ENCODE data around the gene BLVRB. TPM values are rescaled to one million over a fixed set of nuclear protein-coding genes. Genes with fewer than 3 reads are reported as not detected.
A peak's percentile ranks its signal among the peaks of the same experiment; 100 is the strongest.

The BLVRB gene
- total and polyA plus RNA-seq, 9 of the 15 experiments (the other 6 are each of a cell fraction or from before 2014, with no cell fraction given), result 81.1 to 749 (median 331) TPM

DNA sequence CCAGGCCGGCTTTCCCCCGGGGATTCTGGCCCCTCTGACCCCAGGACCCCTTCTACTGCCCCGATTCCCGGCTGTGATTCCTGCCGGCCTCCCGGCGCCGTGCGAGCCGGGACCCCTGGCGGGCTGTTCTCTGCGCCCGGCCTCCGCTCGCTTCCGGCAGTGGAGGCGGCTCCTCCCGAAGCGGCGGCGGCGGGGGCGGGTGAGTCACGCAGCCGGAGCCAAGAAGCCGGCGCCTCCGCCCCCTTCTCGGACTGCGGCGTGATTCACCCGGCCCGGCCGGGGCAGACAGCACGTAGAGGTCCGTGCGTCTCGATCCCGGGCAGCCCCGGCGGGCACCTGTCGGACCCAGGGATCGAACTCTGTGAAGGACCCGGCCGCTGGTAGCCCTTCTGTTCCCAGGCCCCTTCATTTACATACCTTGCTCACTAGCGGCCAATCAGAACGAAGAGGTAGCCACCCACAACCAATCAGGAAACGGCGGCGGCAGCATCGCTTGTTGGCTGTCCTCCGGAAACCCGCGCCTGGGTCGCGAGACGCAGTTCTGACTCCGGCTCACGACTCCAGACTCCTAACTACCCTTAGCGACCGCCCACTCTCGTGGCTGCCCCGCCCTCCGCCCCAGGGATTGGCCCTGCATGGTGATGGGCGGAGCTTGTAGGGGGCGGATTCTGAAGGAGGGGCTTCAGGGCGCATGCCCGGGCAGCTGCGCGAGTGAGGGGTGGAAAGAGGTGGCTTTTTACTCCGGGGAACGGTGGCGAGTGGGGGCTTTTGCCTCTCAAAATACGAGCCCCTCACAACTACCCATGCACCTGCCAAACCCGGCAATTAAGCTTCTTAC lies 39.9 kb downstream of the BLVRB start, which contains the start of gene SERTAD1 (continued):
- no peak for TF ChIP-seq KDM2B (CRISPR knock-in tag; IDR thresholded peaks at IDR 0.05)
- TF ChIP-seq CHD1 (IDR thresholded peaks at IDR 0.05; ENCODE audit: low read length), result no peak
- TF ChIP-seq HMG20B (CRISPR knock-in tag; IDR thresholded peaks at IDR 0.05), result peak; percentile 89
- TF ChIP-seq, protein P1, sequence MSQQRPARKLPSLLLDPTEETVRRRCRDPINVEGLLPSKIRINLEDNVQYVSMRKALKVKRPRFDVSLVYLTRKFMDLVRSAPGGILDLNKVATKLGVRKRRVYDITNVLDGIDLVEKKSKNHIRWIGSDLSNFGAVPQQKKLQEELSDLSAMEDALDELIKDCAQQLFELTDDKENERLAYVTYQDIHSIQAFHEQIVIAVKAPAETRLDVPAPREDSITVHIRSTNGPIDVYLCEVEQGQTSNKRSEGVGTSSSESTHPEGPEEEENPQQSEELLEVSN (IDR thresholded peaks at IDR 0.05; ENCODE audit: borderline replicate concordance in 1 of 2, extremely low read depth in 1 of 2, insufficient read depth in 1 of 2, insufficient read length in 1 of 2, low read depth in 1 of 2, low read length in 1 of 2, poor library complexity in 1 of 2, severe bottlenecking in 1 of 2), result peak in 1 of 2 experiments; percentile 56
- TF ChIP-seq NFXL1 (CRISPR knock-in tag; IDR thresholded peaks at IDR 0.05), result no peak
- TF ChIP-seq MXI1 (IDR thresholded peaks at IDR 0.05; ENCODE audit: low read depth, low read length), result 0 out of 2 replicates have a peak, but pooled peaks have one; percentile 39
- TF ChIP-seq GATA2 (CRISPR knock-in tag; IDR thresholded peaks at IDR 0.05), result no peak
- no peak for TF ChIP-seq KAT2B (IDR thresholded peaks at IDR 0.05; ENCODE audit: low read depth, low read length)
- no peak for TF ChIP-seq ZNF253 (CRISPR knock-in tag; conservative IDR thresholded peaks at IDR 0.05)
- no peak for TF ChIP-seq CGGBP1 (CRISPR knock-in tag; IDR thresholded peaks at IDR 0.05)
- TF ChIP-seq TAL1 (IDR thresholded peaks at IDR 0.05), result no peak
- TF ChIP-seq BMI1 (IDR thresholded peaks at IDR 0.05; ENCODE audit: low read length), result no peak
- peak; percentile 33; the same call in 1 of the 2 replicates for TF ChIP-seq RUNX1 (IDR thresholded peaks at IDR 0.05; ENCODE audit: low read depth)
- peak; percentile 73 for TF ChIP-seq CCNT2 (IDR thresholded peaks at IDR 0.05; ENCODE audit: borderline replicate concordance, extremely low read depth, insufficient read length, low read depth, low read length)
- TF ChIP-seq BDP1 (IDR thresholded peaks at IDR 0.05; ENCODE audit: insufficient read depth, insufficient read length), result no peak
- no peak for TF ChIP-seq ZNF184 (CRISPR knock-in tag; IDR thresholded peaks at IDR 0.05)
- TF ChIP-seq MCM3 (IDR thresholded peaks at IDR 0.05), result no peak
- TF ChIP-seq ZNF444 (CRISPR knock-in tag; IDR thresholded peaks at IDR 0.05), result no peak
- no peak for TF ChIP-seq MIER1 (IDR thresholded peaks at IDR 0.05; ENCODE audit: low read depth)
- TF ChIP-seq, protein P2, sequence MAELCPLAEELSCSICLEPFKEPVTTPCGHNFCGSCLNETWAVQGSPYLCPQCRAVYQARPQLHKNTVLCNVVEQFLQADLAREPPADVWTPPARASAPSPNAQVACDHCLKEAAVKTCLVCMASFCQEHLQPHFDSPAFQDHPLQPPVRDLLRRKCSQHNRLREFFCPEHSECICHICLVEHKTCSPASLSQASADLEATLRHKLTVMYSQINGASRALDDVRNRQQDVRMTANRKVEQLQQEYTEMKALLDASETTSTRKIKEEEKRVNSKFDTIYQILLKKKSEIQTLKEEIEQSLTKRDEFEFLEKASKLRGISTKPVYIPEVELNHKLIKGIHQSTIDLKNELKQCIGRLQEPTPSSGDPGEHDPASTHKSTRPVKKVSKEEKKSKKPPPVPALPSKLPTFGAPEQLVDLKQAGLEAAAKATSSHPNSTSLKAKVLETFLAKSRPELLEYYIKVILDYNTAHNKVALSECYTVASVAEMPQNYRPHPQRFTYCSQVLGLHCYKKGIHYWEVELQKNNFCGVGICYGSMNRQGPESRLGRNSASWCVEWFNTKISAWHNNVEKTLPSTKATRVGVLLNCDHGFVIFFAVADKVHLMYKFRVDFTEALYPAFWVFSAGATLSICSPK (IDR thresholded peaks at IDR 0.05; ENCODE audit: borderline replicate concordance), result no peak
- TF ChIP-seq PCBP2 (IDR thresholded peaks at IDR 0.05; ENCODE audit: low read depth, low read length, poor library complexity, severe bottlenecking), result no peak
- peak; percentile 31 for TF ChIP-seq U2AF1 (optimal IDR thresholded peaks at IDR 0.05; ENCODE audit: low read depth, low read length)
- TF ChIP-seq L3MBTL2 (IDR thresholded peaks at IDR 0.05), result no peak
- no peak for TF ChIP-seq ESRRB (CRISPR knock-in tag; IDR thresholded peaks at IDR 0.05; ENCODE audit: borderline replicate concordance)
- TF ChIP-seq ZNF12 (CRISPR knock-in tag; IDR thresholded peaks at IDR 0.05), result peak; percentile 79; the same call in 1 of the 2 replicates
- no peak for TF ChIP-seq ZNF668 (CRISPR knock-in tag; IDR thresholded peaks at IDR 0.05)
- no peak for TF ChIP-seq NCOA4 (IDR thresholded peaks at IDR 0.05; ENCODE audit: partially characterized antibody)
- no peak for TF ChIP-seq ARHGAP35 (IDR thresholded peaks at IDR 0.05; ENCODE audit: partially characterized antibody)

Measured in K562 (cell line).